HG03354 (cell line): Measurements from ENCODE around the gene TSPAN7.

Experiments
- ATAC-seq: cut with Tn5 transposase; IDR thresholded peaks from one replicate; pipeline ENCODE4 v1.9.1; 2021; ENCODE audit warnings: mild to moderate bottlenecking; ENCODE audit not compliant: unreplicated experiment, poor library complexity, severe bottlenecking

Gene TSPAN7

GRCh38 chrX:38638952-38639529, 77.7 kb downstream of the TSPAN7 start:
- ATAC-seq: no peak

- no peak for ATAC-seq
Observed at GRCh38 chrX:38639730-38640129, 78.4 kb downstream of the TSPAN7 start.

GRCh38 chrX:38641197-38641596, 79.9 kb downstream of the TSPAN7 start:
- no peak for ATAC-seq

GRCh38 chrX:38643903-38644302, 82.6 kb downstream of the TSPAN7 start:
- ATAC-seq: no peak

DNA sequence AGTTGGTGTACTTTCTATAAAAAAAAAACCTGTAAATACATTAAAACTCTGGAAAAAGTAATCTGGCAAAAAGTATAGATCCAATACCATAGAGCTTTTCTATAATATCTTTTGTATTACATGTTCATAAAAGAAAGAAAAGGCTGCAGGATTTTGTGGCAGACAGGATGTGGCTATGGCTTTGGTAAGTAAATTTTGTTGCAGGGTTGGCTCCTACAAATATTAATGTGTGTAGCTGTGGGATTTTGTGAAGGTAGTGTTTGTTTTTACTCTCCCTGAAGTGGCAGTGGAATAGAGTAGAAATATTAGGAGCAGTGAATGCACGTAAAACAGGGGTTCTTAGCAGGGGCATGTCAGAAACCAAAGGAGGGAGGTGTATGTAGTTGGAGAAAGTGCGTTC, 84.8 kb downstream of the TSPAN7 start:
- ATAC-seq: no peak

DNA sequence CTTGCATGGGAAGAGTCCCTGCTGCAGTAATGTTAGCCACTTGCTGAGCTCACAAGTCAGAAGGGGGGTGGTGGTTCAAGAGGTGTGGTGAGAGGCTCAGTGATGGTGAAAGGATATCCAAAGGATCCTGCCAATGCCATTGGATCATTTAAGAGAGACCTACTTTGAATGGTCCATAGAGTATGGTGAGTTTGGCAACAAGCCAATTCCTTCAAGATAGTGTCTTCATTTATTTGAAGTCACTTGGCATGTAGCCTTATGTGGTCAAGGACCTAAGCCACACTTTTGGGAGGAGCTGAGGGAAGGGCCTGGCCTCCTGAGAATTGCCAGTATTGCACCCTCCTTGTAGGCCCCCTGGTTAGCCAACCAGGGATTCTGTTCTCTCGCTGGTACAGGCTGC, 87.9 kb downstream of the TSPAN7 start:
- ATAC-seq: no peak

DNA sequence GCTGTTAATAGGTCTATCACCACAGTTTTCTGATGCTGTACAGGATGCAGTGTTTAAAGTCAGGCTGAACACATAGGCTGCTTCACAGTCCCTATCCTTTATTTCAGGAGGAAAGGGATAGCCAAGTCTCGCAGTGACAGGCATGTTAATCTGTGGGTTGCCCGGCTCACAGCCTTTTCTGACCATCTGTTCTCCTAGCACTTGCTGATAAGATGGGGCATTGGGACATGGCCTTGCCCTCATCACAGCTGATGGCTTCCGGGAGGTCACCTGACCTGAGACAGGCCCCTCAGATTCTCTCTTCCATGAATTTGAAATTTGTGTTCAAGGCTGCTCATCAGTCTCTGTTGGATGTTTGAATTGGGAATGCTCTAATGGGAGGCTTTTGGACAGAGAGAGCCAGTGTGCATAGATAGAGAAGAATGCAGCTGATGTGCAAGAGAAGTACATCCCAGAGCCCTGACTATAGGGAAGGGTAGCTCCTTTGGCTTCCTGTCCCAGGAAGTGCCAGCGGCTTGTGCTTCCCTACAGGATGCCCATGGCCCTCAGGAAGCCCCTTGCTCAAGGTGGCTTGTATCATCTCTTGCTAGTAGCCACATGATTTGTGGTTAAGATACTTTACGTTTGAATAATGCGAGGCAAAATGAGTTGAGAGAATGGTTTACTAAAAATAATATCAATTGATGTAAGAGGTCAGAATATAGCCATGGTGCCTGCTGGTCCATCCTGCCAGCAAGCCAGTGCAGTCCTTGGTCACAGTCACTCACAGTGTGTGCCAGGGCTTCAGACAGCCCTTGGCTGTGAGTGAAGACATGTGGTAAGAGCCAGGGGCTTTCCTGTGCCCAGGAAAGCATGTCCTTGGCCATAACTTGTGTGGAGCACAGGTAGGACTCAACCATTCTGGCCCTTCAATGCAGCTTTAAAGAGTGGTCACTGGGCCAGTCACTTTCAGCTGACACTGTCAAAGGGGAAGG, 88.6 kb downstream of the TSPAN7 start:
- ATAC-seq: no peak

- no peak for ATAC-seq
Observed at GRCh38 chrX:38651625-38652601, 90.6 kb downstream of the TSPAN7 start.

- no peak for ATAC-seq
Observed at GRCh38 chrX:38652934-38653442, 91.6 kb downstream of the TSPAN7 start.

DNA sequence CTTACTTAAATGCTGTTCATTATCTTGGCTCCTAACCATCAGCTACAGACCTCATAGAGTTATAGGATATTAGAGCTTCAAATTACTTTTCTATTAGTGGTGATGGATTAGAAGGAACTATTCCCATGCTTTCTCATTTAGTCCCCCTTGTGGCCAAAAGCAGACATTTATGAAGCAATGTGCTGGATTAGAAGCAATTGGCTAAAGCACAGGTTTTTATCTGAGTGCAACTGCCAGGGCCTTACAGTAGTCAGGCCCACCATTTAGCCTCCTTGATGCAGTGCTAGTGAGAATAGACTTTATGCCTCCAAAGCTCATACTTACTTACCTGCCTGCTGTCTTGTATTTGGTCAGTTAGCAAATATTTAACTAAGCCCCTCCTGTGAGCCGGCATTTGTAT, 93.0 kb downstream of the TSPAN7 start:
- no peak for ATAC-seq

DNA sequence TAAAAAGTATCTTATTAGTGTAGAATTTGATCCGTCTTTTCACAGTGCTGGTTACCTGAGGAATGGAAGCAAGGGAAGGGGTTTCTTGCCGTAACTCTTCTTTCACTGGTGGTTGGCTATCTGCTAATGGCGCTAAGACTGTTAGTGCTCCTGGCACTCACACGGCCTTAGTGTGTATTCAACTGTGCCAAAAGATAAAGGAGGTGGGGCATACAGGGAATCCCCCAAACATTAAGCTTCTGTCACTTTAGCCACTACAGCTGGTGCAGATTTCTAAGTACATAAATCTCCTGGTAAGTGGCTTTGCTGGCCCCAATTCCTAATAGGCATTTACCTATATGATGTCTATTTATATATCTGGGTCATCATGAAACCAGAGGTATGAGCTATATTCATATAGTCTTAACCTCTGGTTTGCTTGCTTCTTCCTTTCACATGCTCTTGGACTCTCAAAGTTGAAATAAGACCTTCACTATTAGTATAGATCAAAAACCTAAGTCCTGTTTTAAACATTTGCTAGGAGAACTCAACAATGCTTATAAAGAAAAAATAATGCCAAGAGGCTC, 95.1 kb downstream of the TSPAN7 start:
- no peak for ATAC-seq

DNA sequence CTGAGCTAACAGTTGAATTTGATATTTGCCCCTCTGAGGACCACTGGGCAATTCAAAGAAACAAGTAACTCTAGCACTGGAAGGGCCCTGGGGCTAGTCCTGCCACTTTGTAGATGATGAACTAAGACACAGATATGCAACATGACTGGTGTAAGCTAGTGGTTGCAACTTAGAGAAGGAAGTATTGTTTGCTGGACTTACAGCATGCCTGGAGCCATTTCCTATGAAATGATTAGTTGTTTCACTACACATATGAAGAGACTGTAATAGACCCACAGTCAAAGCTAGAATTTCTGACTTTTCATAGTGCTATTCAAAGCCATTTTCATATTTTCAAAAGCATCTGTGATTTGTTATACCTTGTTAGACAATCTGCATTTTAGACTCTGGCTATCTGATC, 96.2 kb downstream of the TSPAN7 start:
- no peak for ATAC-seq

- no peak for ATAC-seq
Observed at GRCh38 chrX:38660395-38661102, 99.2 kb downstream of the TSPAN7 start.

DNA sequence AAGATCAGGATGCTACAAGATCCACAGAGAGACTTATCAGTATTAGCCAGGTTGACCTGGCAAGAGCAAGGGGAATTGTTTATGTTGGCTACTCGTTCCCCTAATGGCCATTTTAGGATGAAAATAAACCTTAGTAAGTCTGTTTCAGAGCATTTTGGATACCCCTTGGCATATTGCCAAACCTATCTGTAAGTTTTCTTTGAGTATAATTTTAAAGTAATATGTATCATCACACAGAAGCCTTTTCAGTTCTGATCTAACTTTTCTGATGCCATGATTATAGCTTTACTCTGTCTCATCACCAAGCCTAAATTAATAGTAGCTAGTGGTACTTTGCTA, 99.7 kb downstream of the TSPAN7 start:
- ATAC-seq: no peak

DNA sequence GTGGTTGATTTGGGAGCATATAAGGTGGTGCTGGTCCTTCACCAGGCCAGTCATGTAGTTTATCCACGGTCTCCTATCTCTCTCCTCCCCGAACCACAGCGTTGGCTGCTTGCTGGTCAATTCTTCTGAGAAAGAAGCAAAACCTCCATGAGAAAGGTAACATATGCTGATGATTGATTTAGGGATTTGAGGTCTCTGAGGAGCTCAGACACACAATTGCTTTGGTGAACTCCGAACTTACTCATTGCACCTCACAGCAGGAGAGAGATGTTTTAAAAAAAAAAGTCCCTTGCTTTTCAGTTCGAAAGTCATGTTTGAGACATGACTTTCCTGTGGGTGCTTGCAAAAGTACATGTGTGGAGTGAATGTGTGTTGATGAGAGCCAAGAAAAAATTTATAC, 100.2 kb downstream of the TSPAN7 start:
- ATAC-seq: no peak

GRCh38 chrX:38662640-38663039, 101.3 kb downstream of the TSPAN7 start:
- no peak for ATAC-seq

GRCh38 chrX:38664285-38664684, 102.9 kb downstream of the TSPAN7 start:
- ATAC-seq: no peak

GRCh38 chrX:38666909-38667308, 105.6 kb downstream of the TSPAN7 start:
- ATAC-seq: no peak

DNA sequence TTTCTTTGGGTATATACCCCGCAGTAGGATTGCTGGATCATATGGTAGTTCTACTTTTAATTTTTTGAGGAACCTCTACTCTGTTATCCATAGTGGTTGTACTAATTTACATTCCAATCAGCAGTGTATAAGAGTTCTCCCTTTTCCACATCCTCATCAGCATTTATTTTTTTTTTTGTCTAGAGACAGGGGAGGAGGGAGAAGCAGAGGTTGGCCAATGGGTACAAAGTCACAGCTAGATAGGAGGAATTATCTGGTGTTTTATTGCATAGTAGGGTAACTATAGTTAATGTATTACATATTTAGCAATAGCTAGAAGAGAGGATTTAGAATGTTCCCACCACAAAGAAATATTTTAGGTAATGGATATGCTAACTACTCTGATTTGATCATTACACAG, 107.4 kb downstream of the TSPAN7 start:
- no peak for ATAC-seq
